Type B pancreatic cell (in vitro differentiated cells): ENCODE results near the gene SLC44A2. TPM values are rescaled to one million over a fixed set of nuclear protein-coding genes. Genes with fewer than 3 reads are reported as not detected.

ENCODE experiments used
- DNase-seq: peaks from one replicate; pipeline ENCODE4 v3.0.0; 2021; ENCODE audit warnings: mixed read lengths; ENCODE audit not compliant: unreplicated experiment; ENCODE audit errors: extremely low spot score
- H3K27ac Mint-ChIP-seq: 2 replicates; pipeline ENCODE4 v1.8.0; 2021; ENCODE audit warnings: mild to moderate bottlenecking, mixed read lengths
- H3K27me3 Mint-ChIP-seq: 2 replicates; pipeline ENCODE4 v1.8.0; 2021; ENCODE audit warnings: mixed read lengths
- H3K36me3 Mint-ChIP-seq: 2 replicates; pipeline ENCODE4 v1.8.0; 2021; ENCODE audit warnings: mixed read lengths
- H3K4me1 Mint-ChIP-seq: one replicate; pipeline ENCODE4 v1.8.0; 2021; ENCODE audit warnings: mixed read lengths; ENCODE audit not compliant: unreplicated experiment
- H3K4me3 Mint-ChIP-seq: 2 replicates; pipeline ENCODE4 v1.8.0; 2021; ENCODE audit warnings: mild to moderate bottlenecking, mixed read lengths
- H3K9me3 Mint-ChIP-seq: 2 replicates; pipeline ENCODE4 v1.8.0; 2021; ENCODE audit warnings: mixed read lengths
- CTCF ChIP-seq: fragments of 200-600 bp; sonication (generic); conservative IDR thresholded peaks from 2 replicates; pipeline ENCODE4 v1.5.0; 2021; ENCODE audit warnings: antibody characterized with exemption, mild to moderate bottlenecking
- total RNA-seq: library from RNA; stranded (reverse); gene quantifications from 2 replicates; pipeline ENCODE4 v1.2.1, GENCODE V29; 2021; ENCODE audit warnings: low replicate concordance

SLC44A2 gene
- total RNA-seq, 1 donor from 2014 or later: 148 TPM

- peaks cover 28% of the 10 kb centered on the region for H3K27me3 Mint-ChIP-seq
- no peaks in the 10 kb centered on the region for H3K36me3 Mint-ChIP-seq
- H3K9me3 Mint-ChIP-seq: no peaks in the 10 kb centered on the region
- no peak for DNase-seq
- peaks cover 7% of the 10 kb centered on the region for H3K4me1 Mint-ChIP-seq
- H3K4me3 Mint-ChIP-seq: peak overlapping the region; percentile 89
- TF ChIP-seq CTCF: no peak
- peak overlapping the region; percentile 70 for H3K27ac Mint-ChIP-seq
Observed at GRCh38 chr19:10586396-10586795, 39.0 kb upstream of the SLC44A2 start.

GRCh38 chr19:10587022-10587838, 38.1 kb upstream of the SLC44A2 start, which contains the start of gene AP1M2:
TSS of gene AP1M2 (minus strand) at chr19:10587312. CDS start at chr19:10587231, 81 bp downstream.
- H3K36me3 Mint-ChIP-seq: no peaks in the 10 kb centered on the region
- peaks cover 28% of the 10 kb centered on the region for H3K27me3 Mint-ChIP-seq

GRCh38 chr19:10587839-10588150, 37.6 kb upstream of the SLC44A2 start:
- peak overlapping the region; percentile 89 for H3K4me3 Mint-ChIP-seq
- no peak for TF ChIP-seq CTCF
- DNase-seq: no peak
- peaks cover 28% of the 10 kb centered on the region for H3K27me3 Mint-ChIP-seq
- H3K36me3 Mint-ChIP-seq: no peaks in the 10 kb centered on the region
- peaks cover 7% of the 10 kb centered on the region for H3K4me1 Mint-ChIP-seq
- H3K9me3 Mint-ChIP-seq: no peaks in the 10 kb centered on the region
- H3K27ac Mint-ChIP-seq: no peak overlapping the region

More at GRCh38 chr19:10587022-10587838, 38.1 kb upstream of the SLC44A2 start, which contains the start of gene AP1M2:
- no peak for TF ChIP-seq CTCF
- no peaks in the 10 kb centered on the region for H3K9me3 Mint-ChIP-seq
- peak within 1 kb of the TSS; percentile 89 for H3K4me3 Mint-ChIP-seq
- peaks cover 7% of the 10 kb centered on the region for H3K4me1 Mint-ChIP-seq
- DNase-seq: no peak
- peak within 1 kb of the TSS; percentile 70 for H3K27ac Mint-ChIP-seq

- DNase-seq: no peak
- TF ChIP-seq CTCF: no peak
- H3K9me3 Mint-ChIP-seq: no peaks in the 10 kb centered on the region
- peaks cover 9% of the 10 kb centered on the region for H3K4me1 Mint-ChIP-seq
- H3K27ac Mint-ChIP-seq: no peak overlapping the region
- no peaks in the 10 kb centered on the region for H3K27me3 Mint-ChIP-seq
- H3K4me3 Mint-ChIP-seq: no peak overlapping the region
- no peaks in the 10 kb centered on the region for H3K36me3 Mint-ChIP-seq
Observed at GRCh38 chr19:10593148-10593547, 32.2 kb upstream of the SLC44A2 start.

GRCh38 chr19:10593820-10594637, 31.3 kb upstream of the SLC44A2 start:
- H3K9me3 Mint-ChIP-seq: no peaks in the 10 kb centered on the region
- H3K4me3 Mint-ChIP-seq: no peak overlapping the region
- H3K4me1 Mint-ChIP-seq: peaks cover 9% of the 10 kb centered on the region
- DNase-seq: no peak
- no peaks in the 10 kb centered on the region for H3K36me3 Mint-ChIP-seq
- no peak for TF ChIP-seq CTCF
- H3K27me3 Mint-ChIP-seq: no peaks in the 10 kb centered on the region
- peak overlapping the region; percentile 66 for H3K27ac Mint-ChIP-seq
